LNCAP (cell line): Measurements from ENCODE around the gene BCAS1.

Experiments used
- CTCF ChIP-seq: fragments of 450-650 bp; IDR thresholded peaks from 2 replicates; pipeline ENCODE4 v1.5.1; 2017; ENCODE audit warnings: mild to moderate bottlenecking

BCAS1 gene

GRCh38 chr20:53990003-53990402, 80.4 kb downstream of the BCAS1 start:
- no peak for TF ChIP-seq CTCF

- TF ChIP-seq CTCF, result no peak
These were observed 81.0 kb downstream of the BCAS1 start for GRCh38 chr20:53989401-53989800.

GRCh38 chr20:53986037-53986650, 84.2 kb downstream of the BCAS1 start:
- no peak for TF ChIP-seq CTCF

GRCh38 chr20:53985150-53985518, 85.3 kb downstream of the BCAS1 start:
- TF ChIP-seq CTCF, result no peak

DNA sequence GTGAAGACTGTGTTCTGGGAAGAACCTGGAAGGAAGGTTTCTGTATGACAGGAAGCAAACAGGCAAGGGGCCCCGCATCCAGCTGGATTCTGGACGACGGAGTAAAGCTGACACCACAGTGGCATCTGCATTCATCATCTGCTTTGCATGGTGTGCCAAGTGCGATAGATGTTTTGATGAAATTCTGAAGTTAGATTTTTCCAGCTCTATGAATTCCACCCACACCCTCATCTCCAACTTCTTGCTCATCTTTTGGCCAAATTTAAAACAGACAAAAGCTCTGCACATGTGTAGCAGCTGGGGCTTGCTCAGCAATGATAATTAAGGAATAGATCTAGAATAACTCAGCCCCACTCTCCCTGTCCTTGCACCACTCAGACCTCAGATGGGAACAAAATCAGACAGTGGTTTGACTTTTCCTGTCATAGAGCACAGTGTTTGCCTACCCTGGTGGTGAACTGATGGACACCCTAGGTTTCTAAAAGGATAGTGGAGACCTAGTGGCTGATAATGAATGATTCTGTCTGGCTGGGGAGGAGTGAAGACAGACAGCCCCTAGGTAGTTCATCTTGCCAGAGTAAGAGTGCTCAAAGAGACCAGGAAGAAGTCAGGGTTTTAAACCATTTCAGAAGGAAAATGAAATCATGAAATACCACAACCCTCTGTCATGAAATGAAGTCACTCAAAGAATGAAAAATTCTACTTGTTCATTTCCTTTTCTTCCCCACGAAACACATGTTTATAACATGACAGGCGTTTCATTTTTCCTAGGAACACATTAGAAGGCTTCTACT, 85.8 kb downstream of the BCAS1 start:
- no peak for TF ChIP-seq CTCF

- no peak for TF ChIP-seq CTCF
These were observed 87.0 kb downstream of the BCAS1 start for GRCh38 chr20:53983401-53983800.

GRCh38 chr20:53982624-53983023, 87.8 kb downstream of the BCAS1 start:
- no peak for TF ChIP-seq CTCF
